ENCODE measurements around the gene CCDC92B.

- no peak for TF ChIP-seq CTCF (IDR thresholded peaks at IDR 0.05; ENCODE audit: low read depth, low read length)
- TF ChIP-seq EZH2phosphoT487 (IDR thresholded peaks at IDR 0.05; ENCODE audit: low read depth): no peak
Measured at GRCh38 chr17:2692781-2693135, 56.7 kb downstream of the CCDC92B start.

Data from OCI-LY3 (cell line).